Limb (tissue), 2 donors: ENCODE data around the gene SERPINA9.

Source experiments
- DNase-seq, 2 donors: peaks; one replicate each; pipeline ENCODE4 v3.0.0-alpha.2; 2016; ENCODE audit errors: extremely low spot score in 2 of 2

Gene SERPINA9

DNA sequence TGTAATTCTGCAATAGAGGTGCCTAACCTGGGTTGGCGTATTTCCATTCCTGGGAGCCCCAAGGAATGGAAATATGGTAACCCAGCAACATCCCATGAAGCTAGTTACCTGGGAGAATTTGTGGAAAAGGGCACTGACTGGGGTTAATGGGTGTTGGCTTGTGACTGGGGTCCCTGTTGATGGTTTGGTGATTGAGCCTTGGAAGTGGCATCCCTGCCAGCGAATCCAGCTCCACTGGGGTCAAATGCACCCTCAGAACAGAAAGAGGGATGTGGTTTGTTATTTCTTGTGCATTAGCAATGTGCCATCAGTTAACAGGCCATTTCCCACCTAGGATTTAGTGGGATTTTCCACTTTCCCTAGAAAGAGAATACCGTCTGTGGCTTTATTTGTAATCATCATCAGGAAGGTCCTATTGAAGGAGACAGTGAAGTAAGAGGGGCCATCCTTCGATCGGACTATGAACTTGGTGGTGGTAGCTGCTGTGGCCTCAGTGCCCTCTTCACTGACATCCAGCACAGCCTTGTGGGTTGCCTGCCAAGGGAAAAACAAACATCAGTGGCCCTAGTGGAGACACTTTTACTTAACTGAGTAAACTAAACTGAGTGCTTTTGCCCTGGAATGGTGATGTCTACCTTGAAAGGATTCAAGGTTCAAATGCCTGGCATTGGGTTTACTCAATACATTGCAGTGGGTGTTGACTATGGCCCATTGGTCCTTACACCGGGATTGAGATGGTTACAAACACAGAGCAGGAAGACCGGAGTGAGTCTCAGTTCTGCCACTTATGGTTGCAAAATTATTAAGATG, 13.0 kb downstream of the SERPINA9 start:
- DNase-seq, result no peak

DNA sequence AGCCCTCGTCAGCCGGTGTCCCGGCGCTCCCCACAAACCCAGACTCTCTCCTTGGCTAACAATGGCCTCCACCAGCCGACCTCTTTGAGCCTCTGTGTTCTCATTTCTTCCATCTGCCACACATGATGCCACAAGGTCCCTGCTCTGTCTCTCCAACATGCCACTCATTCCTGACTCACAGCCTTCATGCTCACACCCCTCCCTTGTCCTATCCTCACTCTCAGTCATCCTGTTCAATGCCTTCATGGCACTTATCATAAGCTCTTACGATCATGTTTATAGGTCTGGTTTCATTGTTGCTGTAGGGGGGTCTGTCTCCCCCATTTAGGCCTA, 13.8 kb downstream of the SERPINA9 start:
- no peak for DNase-seq

DNA sequence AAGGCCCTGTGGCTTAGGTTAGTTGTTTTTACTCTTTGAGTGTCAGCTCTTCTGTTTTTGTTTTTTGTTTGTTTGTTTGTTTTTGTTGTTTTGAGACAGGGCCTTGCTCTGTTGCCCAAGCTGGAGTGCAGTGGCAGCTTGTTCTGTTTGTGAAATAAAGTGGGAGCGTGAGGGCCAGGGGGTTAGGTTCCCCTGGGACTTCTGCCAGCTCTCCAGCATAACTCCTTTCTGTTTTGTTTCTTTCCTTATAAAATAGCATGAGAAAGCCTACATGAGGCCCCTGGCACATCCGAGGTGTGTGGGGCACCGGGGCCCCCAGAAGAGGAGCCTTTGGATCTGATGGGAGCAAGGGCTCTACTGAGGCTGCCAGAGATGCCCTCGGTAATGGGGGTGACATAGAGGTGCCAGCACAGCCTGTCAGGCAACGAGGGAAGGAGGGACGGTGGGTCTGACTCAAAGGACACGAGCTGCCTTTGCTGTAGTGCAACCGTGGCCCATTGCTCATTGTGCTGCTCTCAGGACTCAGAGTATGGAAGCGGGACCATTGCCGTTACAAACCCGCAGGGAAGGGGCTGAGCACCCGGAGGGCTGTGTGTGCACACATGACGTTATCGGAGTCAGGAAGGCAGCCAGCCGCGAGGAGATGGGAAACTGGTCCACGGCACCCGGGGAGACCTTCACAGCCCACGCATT, 14.3 kb downstream of the SERPINA9 start:
- DNase-seq, result no peak

DNA sequence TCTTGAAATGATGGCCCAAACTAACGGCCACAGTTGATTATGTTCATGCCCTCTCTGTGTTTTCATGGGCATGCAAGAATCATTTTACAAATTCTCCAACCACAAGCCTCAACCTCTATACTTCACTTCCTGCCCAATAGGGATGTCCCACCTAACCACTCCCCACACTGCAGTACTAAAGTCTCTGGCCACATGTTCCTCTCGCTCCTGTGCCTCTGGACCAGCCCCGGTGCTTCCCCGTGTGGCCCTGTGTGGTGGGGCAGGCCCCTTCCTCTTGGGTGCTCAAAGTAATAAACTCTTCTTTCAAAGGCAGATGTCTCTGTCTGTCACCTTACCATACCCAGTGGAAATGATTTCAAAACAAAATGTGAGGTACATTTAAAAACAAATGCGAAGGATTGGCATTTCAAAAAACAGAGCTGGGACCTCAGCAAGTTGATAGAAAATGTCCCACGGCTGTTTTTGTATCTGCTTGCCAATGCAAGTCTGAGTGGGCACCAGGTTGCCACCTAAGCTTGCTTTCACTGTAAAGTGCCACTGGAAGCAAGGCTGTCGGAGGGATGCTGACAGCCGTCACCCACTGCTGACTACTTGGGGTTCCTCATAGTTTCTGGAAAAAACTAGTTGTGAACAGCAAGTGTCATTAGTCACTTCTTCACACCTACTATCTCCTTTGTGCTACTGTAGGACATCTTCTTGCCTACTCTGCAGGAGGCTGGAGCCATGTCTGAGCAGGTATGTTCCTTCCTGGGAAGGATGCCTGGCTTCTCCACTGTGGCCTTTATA, 15.2 kb downstream of the SERPINA9 start:
- no peak for DNase-seq

DNA sequence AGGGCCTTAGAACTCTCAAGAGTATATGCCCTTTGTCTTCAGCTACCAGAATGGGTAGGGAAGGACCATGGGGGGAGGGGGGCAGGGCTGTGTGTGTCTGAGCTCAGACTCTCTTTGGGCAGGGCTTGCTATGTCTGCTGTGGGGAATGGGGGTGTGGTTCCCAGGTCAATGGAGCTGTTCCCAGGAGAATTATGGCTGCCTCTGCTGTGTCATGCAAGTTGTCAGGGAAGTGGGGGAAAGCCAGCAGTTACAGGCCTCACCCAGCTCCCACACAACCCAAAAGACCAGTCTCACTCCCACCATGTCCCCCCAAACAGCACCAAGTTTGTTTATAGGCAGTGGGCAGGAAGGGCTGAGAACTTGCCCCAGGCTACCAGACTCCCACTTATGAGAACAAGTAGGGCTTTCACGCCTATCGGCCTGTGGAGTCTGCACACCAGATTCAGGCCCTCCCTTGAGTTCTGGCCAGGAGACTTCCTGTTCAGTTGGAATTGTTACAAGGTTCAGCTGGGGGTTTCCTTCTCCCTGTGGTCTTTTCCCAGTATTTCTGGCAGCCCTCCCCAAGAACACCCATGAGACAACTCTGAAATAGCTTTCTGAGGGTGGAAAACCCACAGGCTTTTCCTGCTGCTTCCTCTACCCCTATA, 17.3 kb downstream of the SERPINA9 start:
- DNase-seq, result no peak

DNA sequence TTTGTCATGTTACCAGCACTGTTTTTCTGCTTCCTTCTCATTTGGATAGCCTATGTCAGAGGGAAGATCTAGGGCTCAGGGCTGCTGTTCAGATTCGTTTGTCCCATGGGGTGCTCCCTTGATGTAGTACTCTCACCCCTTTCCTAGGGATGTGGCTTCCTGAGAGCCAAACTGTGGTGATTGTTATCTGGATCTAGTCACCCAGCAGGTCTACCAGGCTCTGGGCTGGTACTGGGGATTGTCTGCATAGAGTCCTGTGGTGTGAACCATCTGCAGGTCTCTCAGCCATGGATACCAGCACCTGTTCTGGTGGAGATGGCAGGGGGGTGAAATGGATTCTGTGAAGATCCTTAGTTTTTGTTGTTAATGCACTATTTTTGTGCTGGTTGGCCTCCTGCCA, 17.9 kb downstream of the SERPINA9 start:
- DNase-seq, result no peak

DNA sequence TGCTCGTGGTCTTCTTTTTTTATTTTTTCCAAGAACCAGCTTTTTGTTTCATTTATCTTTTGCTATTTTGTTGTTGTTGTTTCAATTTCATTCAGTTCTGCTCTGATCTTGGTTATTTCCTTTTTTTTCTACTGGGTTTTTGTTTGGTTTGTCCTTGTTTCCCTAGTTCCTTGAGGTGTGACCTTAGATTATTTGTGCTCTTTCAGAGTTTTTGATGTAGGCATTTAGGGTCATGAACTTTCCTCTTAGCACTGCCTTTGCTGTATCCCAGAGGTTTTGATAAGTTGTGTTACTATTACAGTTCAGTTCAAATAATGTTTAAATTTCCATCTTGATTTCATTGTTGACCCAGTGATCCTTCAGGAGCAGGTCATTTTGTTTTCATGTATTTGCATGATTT, 20.1 kb downstream of the SERPINA9 start:
- no peak for DNase-seq

DNA sequence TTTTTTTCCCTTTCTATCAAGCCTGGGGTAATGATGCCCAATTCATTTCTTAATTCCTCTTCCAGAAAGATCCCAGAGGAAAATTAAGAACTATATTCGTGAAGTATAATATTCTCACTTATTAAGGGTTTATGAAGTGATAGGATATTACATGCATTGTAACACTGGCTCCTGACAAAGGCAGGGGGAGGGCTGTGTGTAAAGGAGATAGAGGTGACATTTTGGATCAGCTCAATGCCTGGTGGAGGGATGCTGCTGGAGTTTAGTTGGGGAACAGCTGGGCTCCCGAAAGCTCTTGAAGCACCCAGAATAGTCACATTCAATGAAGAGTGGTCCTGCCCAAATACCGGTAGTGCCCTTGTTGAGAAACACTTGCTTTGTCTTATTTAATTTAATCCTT, 24.2 kb downstream of the SERPINA9 start:
- DNase-seq, result no peak

DNA sequence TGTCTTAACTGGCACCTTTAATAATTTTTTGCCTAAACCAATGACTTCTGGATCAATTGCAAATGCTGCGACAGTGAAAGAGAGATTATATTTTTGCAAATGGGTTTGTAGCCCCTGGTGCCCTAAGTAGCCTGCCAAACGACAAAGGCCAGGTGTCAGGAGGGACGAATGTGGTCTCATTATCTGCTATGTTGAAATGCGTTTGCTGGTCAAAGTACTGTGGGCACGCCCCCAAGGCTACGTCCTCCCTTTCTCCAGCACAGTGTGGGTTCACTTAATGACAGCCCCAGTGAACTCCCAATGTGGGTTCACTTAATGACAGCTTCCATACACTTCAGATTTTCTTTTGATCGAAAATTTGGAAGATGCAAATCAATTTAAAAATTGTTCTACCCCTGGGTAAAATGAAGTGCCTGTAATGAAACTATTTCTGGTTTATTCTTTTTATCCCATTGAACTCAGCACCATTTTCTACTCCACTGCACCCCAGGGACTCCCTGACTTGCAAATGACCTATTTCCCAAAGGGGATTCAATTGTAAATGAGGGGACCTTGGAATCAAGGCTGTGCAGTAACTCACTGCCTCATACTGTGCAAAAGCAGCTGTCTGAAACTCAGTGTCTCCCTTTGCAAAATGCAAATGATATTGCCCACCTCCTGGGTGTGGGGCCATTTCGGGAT, 24.8 kb downstream of the SERPINA9 start:
- no peak for DNase-seq

DNA sequence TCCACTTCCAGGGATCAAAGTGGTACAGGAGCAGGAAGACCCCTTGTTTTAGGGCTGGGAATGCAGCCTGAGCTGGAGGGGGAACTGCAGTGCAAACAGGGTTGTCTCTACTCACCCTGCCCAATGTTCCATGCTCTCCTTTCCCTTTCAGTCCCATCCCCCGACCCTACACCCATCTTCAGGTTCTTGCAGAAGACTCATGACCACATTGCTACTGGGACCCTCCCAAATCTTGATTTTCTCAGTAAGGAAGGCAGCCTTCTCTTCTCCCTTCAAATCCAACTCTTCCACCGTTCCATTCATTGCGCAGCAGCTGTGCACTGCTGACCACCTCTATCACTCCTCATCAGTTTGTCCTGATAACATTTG, 25.3 kb downstream of the SERPINA9 start:
- DNase-seq, result no peak

DNA sequence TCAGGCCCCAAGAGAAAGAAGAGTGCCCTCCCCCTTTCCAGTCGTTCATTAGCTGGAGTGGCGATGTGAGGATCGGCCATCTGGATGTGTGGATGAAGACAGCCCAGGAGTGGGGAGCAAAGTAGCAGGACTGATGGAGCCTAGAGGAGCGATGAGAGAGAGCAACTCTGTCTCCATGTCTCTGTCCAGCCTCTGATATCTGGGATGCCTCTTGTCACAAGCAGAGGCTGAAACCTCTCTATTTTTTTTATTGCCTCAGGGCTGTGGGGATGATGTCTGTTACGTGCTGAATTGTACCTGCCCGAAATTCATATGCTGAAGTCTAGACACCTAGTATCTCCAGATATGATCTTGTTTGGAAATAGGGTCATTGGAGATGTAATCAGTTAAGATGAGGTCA, 26.1 kb downstream of the SERPINA9 start:
- no peak for DNase-seq

DNA sequence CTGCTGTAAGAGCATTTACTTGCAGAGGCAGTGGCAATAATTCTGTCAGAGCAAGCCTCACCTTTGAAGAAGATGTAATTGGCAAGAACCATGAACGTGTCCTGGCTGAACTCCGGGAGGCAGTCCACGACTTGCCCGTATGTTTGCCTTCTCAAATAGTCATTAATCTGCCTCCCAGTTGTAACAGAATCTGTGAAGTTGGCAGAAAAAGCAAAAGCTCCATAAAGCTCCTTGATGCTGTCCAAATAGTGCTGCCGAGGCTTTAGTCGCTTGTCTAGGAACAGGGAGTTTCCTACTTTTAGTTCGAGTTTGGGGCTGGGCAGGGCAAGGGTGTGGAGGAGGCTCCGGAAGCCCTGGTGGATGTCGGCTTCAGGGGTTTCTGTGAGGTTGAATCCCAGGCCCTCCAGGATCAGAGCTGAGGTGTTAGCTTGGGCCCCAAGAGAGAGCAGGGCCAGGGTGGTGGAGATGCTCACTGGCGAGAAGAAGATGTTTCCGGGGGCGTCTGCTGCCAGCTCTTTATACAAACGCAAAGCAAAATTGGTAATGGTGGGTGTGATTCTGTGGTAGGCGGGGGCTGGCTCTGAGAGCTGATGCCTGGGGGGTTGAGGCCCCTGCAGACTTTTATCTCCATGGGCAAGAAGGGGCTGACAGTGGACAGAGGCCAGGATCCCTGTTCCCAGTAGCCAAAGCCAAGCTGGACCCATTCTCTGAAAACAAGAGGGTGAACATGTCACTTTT, 27.8 kb downstream of the SERPINA9 start:
- no peak for DNase-seq

DNA sequence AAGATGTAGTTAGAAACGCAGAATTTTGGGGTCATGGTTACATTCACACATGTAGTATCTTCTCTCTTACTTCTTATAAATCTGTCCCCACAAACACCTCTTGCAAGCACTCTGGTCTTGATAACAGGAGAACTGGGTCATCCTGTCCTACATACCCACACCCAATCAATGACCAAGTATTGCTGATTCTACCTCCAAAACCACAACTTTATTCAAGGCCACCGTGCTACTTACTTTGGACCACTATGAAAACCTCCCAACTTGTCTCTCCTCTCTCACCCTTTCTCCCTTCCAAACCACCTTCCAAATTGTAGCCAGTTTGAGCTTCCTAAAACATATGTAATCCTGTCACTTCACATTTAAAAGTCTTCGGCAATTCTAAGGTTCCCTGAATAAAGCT, 28.8 kb downstream of the SERPINA9 start:
- no peak for DNase-seq

DNA sequence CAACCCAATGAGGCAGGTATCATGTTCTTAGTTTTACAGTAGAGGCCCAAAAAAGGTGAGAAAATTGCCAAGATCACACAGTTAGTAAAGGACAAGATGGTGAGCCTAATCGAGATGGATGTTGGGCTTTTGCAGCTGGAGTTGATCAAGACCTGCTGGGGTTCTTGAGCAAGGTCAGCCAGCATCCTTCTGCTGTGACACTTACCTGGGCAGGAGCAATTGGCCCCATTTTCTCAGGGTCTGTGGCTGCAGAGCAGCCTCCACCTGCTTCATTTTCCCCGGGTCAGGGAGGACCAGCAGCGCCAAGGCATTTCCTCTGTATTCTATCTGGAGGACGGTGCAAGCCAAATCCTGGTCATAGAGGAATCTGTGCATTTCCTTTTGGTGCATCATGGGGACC, 29.9 kb downstream of the SERPINA9 start:
- no peak for DNase-seq

DNA sequence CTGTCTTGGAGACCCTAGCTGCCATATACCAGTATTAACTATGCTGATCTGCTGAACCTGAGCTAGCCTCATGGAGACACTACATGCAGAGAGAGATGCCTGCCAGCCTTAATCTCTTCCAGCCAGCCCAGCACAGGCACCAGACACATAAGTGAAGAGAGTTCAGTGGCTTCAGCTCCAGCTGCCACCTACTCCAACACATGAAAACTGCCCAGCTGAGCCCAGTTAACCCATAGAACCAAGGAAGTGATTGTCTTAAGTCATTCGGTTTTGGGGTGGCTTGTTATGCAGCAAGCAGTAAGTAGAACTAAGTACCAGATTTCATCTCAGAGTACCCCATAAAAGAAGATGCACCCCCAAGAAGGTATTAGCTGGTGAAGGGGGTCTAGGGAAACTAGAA, 31.0 kb downstream of the SERPINA9 start:
- DNase-seq, result no peak

DNA sequence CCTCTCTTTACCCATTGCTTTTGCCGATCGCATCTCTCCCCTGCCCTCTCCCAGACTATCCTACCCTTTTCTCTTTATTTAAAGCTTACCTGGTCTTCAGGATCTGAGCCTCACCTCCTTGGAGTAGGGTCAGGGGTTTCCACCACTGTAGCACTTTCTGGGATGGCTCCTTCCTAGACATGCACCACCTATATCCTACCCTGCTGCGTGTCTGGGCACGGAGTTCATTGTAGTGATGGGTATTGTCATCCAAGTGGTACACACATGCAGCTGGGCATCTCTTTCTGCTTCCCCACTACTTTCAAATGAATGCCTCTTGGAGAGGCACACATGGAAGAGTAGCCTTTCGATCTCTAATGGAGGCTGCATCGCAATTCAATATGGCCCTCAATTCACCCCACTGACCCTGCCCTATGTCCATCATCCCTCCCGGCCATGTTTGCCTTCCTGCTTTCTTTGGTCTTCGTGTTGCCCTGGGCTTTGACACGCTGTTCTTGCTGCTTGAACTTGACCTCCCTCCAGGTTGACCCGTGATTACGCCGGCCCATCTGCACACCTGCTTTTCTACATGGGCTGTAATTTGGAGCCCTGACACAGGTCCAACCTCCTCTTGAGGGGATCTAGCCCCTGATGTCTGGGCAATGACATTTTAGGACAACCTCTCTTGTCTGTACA, 34.3 kb downstream of the SERPINA9 start:
- no peak for DNase-seq

DNA sequence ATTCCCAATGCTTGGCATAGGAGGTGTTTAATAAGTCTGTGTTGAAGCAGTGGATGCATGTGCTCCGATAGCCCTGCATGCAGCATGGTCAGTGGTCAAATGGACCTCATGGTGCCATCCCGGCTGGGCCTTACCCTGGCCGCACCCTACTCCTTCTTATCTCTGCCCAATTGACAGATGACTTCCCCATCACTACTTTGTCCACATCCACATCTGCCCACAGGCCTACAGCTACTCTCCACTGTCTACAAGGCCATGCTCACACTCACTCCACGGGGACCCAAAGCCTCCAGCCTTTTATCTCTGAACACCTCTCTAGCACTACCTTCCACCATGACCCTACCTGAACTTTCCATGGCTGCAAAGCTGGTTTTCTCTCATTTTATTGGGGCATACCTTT, 34.9 kb downstream of the SERPINA9 start:
- DNase-seq, result no peak

DNA sequence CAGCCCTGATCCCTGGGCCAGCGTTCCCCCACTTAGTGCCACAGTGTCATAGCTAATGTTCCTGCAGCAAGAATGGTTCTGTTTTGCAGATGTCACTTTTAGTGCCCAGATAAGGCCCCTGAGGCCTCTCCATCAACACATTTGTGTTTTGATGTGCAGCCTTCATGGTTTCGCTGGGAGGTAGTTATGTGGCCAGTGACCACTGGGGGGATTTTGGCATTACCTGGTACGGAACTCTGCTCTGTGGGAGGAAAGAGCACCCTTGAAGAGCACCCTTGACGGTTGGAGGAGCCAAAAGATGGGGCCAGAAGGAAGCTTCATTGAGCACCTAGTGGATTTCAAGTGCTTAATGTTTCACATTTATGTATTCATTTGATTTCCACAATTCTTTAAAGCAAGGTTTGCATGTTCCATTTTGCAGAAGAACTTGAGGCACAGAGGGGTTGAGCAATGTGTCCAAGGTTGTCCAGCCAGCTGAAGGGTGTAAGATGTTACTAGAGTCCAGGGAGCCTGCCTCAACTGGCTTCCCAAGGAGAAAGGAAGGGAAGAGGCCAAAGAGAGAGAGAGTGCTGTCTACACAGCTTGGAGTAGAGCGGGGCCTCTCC, 36.4 kb downstream of the SERPINA9 start:
- no peak for DNase-seq

DNA sequence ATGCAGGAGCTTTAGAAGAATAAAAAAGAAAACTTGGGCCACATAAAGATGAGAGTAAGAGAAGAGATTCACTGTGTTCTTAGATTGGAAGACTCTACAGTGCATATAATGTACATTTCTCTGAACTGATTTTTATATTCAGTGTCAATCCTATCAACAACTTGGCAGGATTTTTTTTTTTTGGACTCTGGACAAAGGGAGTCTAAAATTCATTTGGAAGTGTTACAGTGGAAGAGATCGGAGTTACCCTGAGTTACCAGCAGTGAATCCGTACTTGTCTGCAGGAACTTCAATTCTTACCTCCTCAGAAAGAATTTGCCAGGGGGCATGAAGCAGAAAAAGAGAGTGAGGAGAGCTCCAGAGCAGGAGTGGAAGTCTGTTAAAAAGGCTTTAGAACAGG, 47.4 kb downstream of the SERPINA9 start:
- DNase-seq, result no peak
